NCI-H82 treated with DMSO at 0.1 percent for 48 hours (cell line): ENCODE results near the gene OCIAD2.
"Not testable (repeated sequence)": the region's sequence is repeated elsewhere in the genome, so short reads cannot be mapped to it uniquely, and the experiment has no call there.

Experiments used
- DNase-seq: peaks from one replicate; lab custom pipeline; 2025; ENCODE audit not compliant: unreplicated experiment; lab: John Stamatoyannopoulos, UW

Gene OCIAD2

GRCh38 chr4:48854982-48855381 is 51.6 kb downstream of the OCIAD2 start:
- DNase-seq: no peak

- no peak for DNase-seq
These were observed 52.2 kb downstream of the OCIAD2 start for GRCh38 chr4:48854395-48854683.

GRCh38 chr4:48853604-48854394 is 52.8 kb downstream of the OCIAD2 start:
- DNase-seq: no peak

GRCh38 chr4:48851651-48852050 is 54.9 kb downstream of the OCIAD2 start:
- no peak for DNase-seq

GRCh38 chr4:48848799-48849198 is 57.8 kb downstream of the OCIAD2 start:
- DNase-seq: not testable (repeated sequence)

GRCh38 chr4:48844843-48845242 is 61.7 kb downstream of the OCIAD2 start:
- no peak for DNase-seq

- no peak for DNase-seq
These were observed 65.3 kb downstream of the OCIAD2 start for GRCh38 chr4:48841045-48841827.

- no peak for DNase-seq
These were observed 69.9 kb downstream of the OCIAD2 start for GRCh38 chr4:48836658-48837057.
